Type B pancreatic cell (in vitro differentiated cells): ENCODE measurements around the gene ZNF652. TPM values are rescaled to one million over a fixed set of nuclear protein-coding genes. Genes with fewer than 3 reads are reported as not detected.

Experiments
- DNase-seq: peaks from one replicate; pipeline ENCODE4 v3.0.0; 2021; ENCODE audit warnings: mixed read lengths; ENCODE audit not compliant: unreplicated experiment; ENCODE audit errors: extremely low spot score
- H3K27ac Mint-ChIP-seq: 2 replicates; pipeline ENCODE4 v1.8.0; 2021; ENCODE audit warnings: mild to moderate bottlenecking, mixed read lengths
- H3K27me3 Mint-ChIP-seq: 2 replicates; pipeline ENCODE4 v1.8.0; 2021; ENCODE audit warnings: mixed read lengths
- H3K36me3 Mint-ChIP-seq: 2 replicates; pipeline ENCODE4 v1.8.0; 2021; ENCODE audit warnings: mixed read lengths
- H3K4me1 Mint-ChIP-seq: one replicate; pipeline ENCODE4 v1.8.0; 2021; ENCODE audit warnings: mixed read lengths; ENCODE audit not compliant: unreplicated experiment
- H3K4me3 Mint-ChIP-seq: 2 replicates; pipeline ENCODE4 v1.8.0; 2021; ENCODE audit warnings: mild to moderate bottlenecking, mixed read lengths
- H3K9me3 Mint-ChIP-seq: 2 replicates; pipeline ENCODE4 v1.8.0; 2021; ENCODE audit warnings: mixed read lengths
- total RNA-seq: library from RNA; stranded (reverse); gene quantifications from 2 replicates; pipeline ENCODE4 v1.2.1, GENCODE V29; 2021; ENCODE audit warnings: low replicate concordance
- TF ChIP-seq, protein P1 (sequence below): fragments of 200-600 bp; sonication (generic); conservative IDR thresholded peaks from 2 replicates; pipeline ENCODE4 v1.5.0; 2021; ENCODE audit warnings: antibody characterized with exemption, mild to moderate bottlenecking

ZNF652 gene
- total RNA-seq, 1 donor from 2014 or later: 39.6 TPM

DNA sequence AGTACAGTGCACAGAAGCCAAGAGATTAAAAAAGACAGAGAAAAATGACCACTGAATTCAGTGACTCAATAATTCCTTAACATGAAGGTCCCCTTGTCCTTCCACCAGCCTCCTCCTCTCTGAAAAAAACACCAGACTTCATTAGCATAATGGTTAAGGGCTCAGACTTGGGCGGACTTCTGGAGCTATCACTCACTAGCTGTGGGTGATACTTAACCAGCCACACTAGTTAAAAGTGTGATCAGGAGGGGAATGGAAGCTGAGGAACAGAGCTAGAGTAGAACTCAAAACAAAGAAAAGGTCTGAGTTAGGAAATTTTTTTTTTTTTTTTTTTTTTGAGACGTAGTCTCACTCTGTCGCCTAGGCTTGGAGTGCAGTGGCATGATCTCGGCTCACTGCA, 23.2 kb downstream of the ZNF652 start:
- H3K36me3 Mint-ChIP-seq: no peaks in the 10 kb centered on the region
- peaks cover 12% of the 10 kb centered on the region for H3K4me1 Mint-ChIP-seq
- H3K27me3 Mint-ChIP-seq: no peaks in the 10 kb centered on the region
- H3K9me3 Mint-ChIP-seq: no peaks in the 10 kb centered on the region
- no peak for DNase-seq
- peak overlapping the region; percentile 21 for H3K27ac Mint-ChIP-seq
- no peak overlapping the region for H3K4me3 Mint-ChIP-seq
- TF ChIP-seq, protein P1, sequence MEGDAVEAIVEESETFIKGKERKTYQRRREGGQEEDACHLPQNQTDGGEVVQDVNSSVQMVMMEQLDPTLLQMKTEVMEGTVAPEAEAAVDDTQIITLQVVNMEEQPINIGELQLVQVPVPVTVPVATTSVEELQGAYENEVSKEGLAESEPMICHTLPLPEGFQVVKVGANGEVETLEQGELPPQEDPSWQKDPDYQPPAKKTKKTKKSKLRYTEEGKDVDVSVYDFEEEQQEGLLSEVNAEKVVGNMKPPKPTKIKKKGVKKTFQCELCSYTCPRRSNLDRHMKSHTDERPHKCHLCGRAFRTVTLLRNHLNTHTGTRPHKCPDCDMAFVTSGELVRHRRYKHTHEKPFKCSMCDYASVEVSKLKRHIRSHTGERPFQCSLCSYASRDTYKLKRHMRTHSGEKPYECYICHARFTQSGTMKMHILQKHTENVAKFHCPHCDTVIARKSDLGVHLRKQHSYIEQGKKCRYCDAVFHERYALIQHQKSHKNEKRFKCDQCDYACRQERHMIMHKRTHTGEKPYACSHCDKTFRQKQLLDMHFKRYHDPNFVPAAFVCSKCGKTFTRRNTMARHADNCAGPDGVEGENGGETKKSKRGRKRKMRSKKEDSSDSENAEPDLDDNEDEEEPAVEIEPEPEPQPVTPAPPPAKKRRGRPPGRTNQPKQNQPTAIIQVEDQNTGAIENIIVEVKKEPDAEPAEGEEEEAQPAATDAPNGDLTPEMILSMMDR: no peak

DNA sequence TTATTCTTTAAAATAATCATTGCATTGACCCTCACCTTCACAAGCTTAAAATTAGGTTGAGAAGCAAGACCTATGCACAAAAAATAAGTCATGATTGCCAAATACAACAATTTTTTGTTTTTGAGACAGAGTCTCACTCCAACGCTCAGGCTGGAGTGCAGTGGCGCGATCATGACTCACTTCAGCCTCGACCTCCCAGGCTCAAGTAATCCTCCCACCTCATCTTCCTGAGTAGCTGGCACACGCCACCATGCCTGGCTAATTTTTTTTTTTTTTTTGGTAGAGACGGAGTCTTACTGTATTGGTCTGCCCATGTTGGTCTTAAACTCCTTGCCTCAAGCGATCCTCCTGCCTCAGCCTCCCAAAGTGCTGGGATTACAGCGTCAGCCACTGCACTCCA, 24.2 kb downstream of the ZNF652 start:
- no peak overlapping the region for H3K4me3 Mint-ChIP-seq
- no peak for DNase-seq
- H3K27ac Mint-ChIP-seq: no peak overlapping the region
- no peaks in the 10 kb centered on the region for H3K9me3 Mint-ChIP-seq
- peaks cover 12% of the 10 kb centered on the region for H3K4me1 Mint-ChIP-seq
- H3K27me3 Mint-ChIP-seq: no peaks in the 10 kb centered on the region
- TF ChIP-seq, protein P1: no peak
- H3K36me3 Mint-ChIP-seq: no peaks in the 10 kb centered on the region

DNA sequence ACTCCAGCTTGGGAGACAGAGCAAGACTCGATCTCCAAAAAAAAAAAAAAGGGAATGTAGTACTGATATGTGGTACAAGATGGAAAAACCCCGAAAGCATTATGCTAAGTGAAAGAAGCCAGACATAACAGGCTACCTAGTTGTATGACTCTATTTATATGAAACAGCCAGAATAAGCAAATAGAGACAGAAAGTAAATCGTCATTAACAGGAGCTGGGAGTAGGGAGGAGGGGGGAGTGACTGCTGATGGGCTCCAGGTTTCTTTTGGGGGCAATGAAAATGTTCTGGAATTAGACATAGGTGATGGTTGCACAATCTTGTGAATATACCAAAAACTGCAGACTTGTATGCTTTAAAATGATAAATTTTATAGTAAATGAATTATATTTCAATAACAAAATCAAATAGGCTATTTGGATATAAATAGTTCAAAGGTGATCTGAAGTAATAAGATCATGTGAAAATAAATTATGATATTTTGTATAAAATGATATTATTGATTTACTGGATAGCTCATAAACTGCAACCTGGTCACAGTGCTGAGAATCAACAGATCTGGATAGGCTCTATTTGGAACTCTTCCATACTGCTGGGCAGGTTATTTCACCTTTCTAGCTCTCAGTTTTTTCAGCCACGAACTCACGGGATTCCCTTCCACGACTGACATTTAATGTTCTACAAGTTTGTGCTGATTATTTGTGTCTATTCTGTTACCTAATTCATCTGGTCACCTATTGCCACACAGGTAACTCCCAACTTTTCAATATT, 27.1 kb downstream of the ZNF652 start:
- no peak for DNase-seq

DNA sequence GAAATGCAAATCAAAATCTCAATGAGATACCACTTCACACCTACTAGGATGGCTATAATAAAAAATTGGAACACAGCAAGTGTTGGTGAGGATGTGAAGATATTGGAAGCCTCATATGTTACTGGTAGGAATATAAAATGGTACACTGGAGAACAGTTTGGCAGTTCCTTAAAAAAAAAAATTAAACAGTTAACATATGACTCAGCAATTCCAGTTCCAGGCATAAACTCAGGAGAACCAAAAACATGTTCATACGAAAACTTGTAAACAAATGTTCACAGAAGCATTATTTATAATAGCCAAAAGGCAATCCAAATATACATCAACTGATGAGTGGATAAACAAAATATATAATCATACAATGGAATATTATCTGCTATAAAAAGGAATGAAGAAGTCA, 28.2 kb downstream of the ZNF652 start:
- no peak for DNase-seq
- Mint-ChIP-seq H3K36me3 (no peaks in the 10 kb centered on the region), H3K27ac (no peak overlapping the region), H3K9me3 (no peaks in the 10 kb centered on the region), H3K4me1 (peaks cover 4% of the 10 kb centered on the region), H3K4me3 (no peak overlapping the region), H3K27me3 (no peaks in the 10 kb centered on the region)
- TF ChIP-seq, protein P1: no peak

More for the DNA sequence above, 27.1 kb downstream of the ZNF652 start:
- no peaks in the 10 kb centered on the region for H3K9me3 Mint-ChIP-seq
- no peaks in the 10 kb centered on the region for H3K36me3 Mint-ChIP-seq
- TF ChIP-seq, protein P1: no peak
- H3K4me3 Mint-ChIP-seq: no peak overlapping the region
- H3K4me1 Mint-ChIP-seq: peaks cover 7% of the 10 kb centered on the region
- H3K27me3 Mint-ChIP-seq: no peaks in the 10 kb centered on the region
- no peak overlapping the region for H3K27ac Mint-ChIP-seq

DNA sequence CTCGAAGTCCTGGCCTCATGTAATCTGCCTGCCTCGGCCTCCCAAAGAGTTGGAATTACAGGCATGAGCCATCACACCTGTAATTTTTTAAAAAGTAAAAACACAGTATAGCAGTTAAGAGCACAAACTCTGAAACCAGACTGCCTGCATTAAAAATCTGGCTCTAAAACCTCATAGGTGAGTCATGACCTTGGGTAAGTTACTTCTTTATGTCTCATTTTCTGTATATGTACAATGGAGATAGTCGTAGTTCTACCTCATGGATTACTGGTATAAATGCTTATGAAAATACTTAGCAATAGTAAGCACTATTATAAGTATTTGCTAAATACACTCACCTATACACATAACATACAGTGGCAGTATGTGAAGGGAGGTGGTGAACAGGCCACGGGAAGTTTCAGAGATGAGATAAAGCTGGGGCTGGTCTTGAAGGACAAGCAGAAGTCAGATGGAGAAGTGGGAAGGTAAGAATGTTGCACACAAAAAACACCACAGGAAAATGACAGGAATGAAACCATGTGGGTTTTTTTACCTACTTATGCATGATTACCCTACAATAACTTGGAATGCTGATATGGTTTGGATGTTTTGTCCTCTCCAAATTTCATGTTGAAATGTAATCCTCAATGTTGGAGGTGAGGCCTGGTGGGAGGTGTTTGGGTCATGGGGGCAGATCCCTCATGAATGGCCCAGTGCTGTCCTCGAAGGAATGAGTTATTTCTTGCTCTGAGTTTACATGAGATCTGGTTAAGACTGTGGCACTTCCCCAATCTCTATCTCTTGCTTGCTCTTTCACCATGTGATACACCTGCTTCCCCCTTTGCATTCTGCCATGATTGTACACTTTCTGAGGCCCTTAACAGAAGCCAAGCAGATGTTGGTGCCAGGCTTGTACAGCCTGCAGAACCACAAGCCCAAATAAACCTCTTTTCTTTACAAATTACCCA, 33.9 kb downstream of the ZNF652 start:
- H3K27ac Mint-ChIP-seq: no peak overlapping the region
- no peaks in the 10 kb centered on the region for H3K9me3 Mint-ChIP-seq

More for the DNA sequence above, 33.9 kb downstream of the ZNF652 start:
- Mint-ChIP-seq H3K36me3 (no peaks in the 10 kb centered on the region), H3K4me1 (peaks cover 9% of the 10 kb centered on the region), H3K4me3 (no peak overlapping the region), H3K27me3 (no peaks in the 10 kb centered on the region)
- no peak for DNase-seq
- TF ChIP-seq, protein P1: no peak
